Thoracic aorta (tissue), 2 donors: Measurements from ENCODE around the gene ATP13A2. TPM values are rescaled to one million over a fixed set of nuclear protein-coding genes. Genes with fewer than 3 reads are reported as not detected.

Experiments used
- ATAC-seq: fragments of 150-250 bp; one replicate; pipeline ENCODE4 v1.8.0; 2017; ENCODE audit warnings: low read depth; ENCODE audit not compliant: insufficient number of reproducible peaks, low FRiP score
- DNase-seq: peaks from one replicate; pipeline ENCODE4 v3.0.0-alpha.2; 2020; ENCODE audit warnings: low spot score
- H3K27ac ChIP-seq, 2 donors: fragments of 200-600 bp; sonication (generic); 1 replicate in 1 of 2; 2 replicates in 1 of 2; pipeline ENCODE4 v1.5.1; 2016; ENCODE audit warnings: mild to moderate bottlenecking in 2 of 2, moderate library complexity in 2 of 2
- H3K27me3 ChIP-seq: fragments of 200-600 bp; sonication (generic); replicated peaks from 2 replicates; pipeline ENCODE4 v1.6.0; 2016; ENCODE audit warnings: mild to moderate bottlenecking; ENCODE audit not compliant: insufficient read depth
- H3K36me3 ChIP-seq: fragments of 200-600 bp; sonication (generic); one replicate; pipeline ENCODE4 v1.5.1; 2016
- H3K4me1 ChIP-seq, 2 donors: fragments of 200-600 bp; sonication (generic); 1 replicate in 1 of 2; 2 replicates in 1 of 2; pipeline versions ENCODE4 v1.5.1 to v1.6.0; 2016; ENCODE audit warnings: low read depth in 2 of 2, mild to moderate bottlenecking in 1 of 2; ENCODE audit not compliant: control insufficient read depth in 1 of 2
- H3K4me3 ChIP-seq: fragments of 200-600 bp; sonication (generic); 2 replicates; pipeline ENCODE4 v1.5.1; 2016; ENCODE audit warnings: mild to moderate bottlenecking
- H3K9me3 ChIP-seq: fragments of 200-600 bp; sonication (generic); 2 replicates; pipeline ENCODE4 v1.5.1; 2016
- CTCF ChIP-seq: fragments of 200-600 bp; sonication (generic); IDR thresholded peaks from one replicate; pipeline ENCODE4 v1.5.1; 2019; ENCODE audit warnings: antibody characterized with exemption
- total RNA-seq, 2 donors: library from RNA; depleted of rRNA; stranded (reverse); fragments of >200 nt; gene quantifications; one replicate each; pipeline versions ENCODE4 v1.1.0 to v1.2.3, GENCODE V29; 2016

The ATP13A2 gene
- total RNA-seq, 2 donors from 2014 or later = 45.1 to 59.0 TPM

- Histone ChIP-seq H3K27ac (no peak overlapping the region), H3K4me1 (peaks cover 0 to under 1% of the 10 kb centered on the region in 2 donors), H3K4me3 (no peak overlapping the region), H3K36me3 (peaks cover 42% of the 10 kb centered on the region), H3K27me3 (no peaks in the 10 kb centered on the region), H3K9me3 (no peaks in the 10 kb centered on the region)
- no peak for TF ChIP-seq CTCF
- DNase-seq = no peak
- no peak for ATAC-seq
These were observed 28.4 kb upstream of the ATP13A2 start for GRCh38 chr1:17040135-17040534.

- Histone ChIP-seq H3K4me1 (no peaks in the 10 kb centered on the region), H3K36me3 (peaks cover 38% of the 10 kb centered on the region), H3K27ac (no peak overlapping the region), H3K4me3 (no peak overlapping the region), H3K27me3 (no peaks in the 10 kb centered on the region), H3K9me3 (no peaks in the 10 kb centered on the region)
- DNase-seq (no peak), ATAC-seq (no peak)
- TF ChIP-seq CTCF = no peak
These were observed 27.8 kb upstream of the ATP13A2 start for GRCh38 chr1:17039522-17039921.

GRCh38 chr1:17033481-17033880, 21.8 kb upstream of the ATP13A2 start:
- H3K27ac ChIP-seq = no peak overlapping the region
- ATAC-seq = no peak
- H3K4me1 ChIP-seq = no peaks in the 10 kb centered on the region
- H3K4me3 ChIP-seq = no peak overlapping the region
- peaks cover 23% of the 10 kb centered on the region for H3K36me3 ChIP-seq
- DNase-seq = no peak
- H3K9me3 ChIP-seq = no peaks in the 10 kb centered on the region
- no peak for TF ChIP-seq CTCF
- no peaks in the 10 kb centered on the region for H3K27me3 ChIP-seq

- Histone ChIP-seq H3K4me1 (no peaks in the 10 kb centered on the region), H3K27ac (no peak overlapping the region), H3K27me3 (no peaks in the 10 kb centered on the region), H3K36me3 (peaks cover 23% of the 10 kb centered on the region), H3K4me3 (no peak overlapping the region), H3K9me3 (no peaks in the 10 kb centered on the region)
- DNase-seq (no peak), ATAC-seq (no peak)
- TF ChIP-seq CTCF = no peak
These were observed 21.0 kb upstream of the ATP13A2 start for GRCh38 chr1:17032741-17033140.

- peaks cover 25% of the 10 kb centered on the region for H3K36me3 ChIP-seq
- H3K4me1 ChIP-seq = no peaks in the 10 kb centered on the region
- TF ChIP-seq CTCF = no peak
- ATAC-seq (no peak), DNase-seq (no peak)
- no peak overlapping the region for H3K4me3 ChIP-seq
- H3K27me3 ChIP-seq = no peaks in the 10 kb centered on the region
- H3K27ac ChIP-seq = no peak overlapping the region
- no peaks in the 10 kb centered on the region for H3K9me3 ChIP-seq
These were observed 19.7 kb upstream of the ATP13A2 start for GRCh38 chr1:17031436-17031835.
